Adipose tissue (tissue), 3 donors: ENCODE data around the gene OPCML. TPM values are rescaled to one million over a fixed set of nuclear protein-coding genes. Genes with fewer than 3 reads are reported as not detected.

ENCODE experiments used
- H3K27ac ChIP-seq: one replicate; pipeline ENCODE4 v1.5.1; 2013; ENCODE audit warnings: low read depth, low read length
- WGBS, 3 donors: extraction: QIAGEN DNeasy Blood & Tissue Kit; methylation state at CpG; one replicate each; pipeline ENCODE4 v1.1.7; 2013; 5-methylcytosine and 5-hydroxymethylcytosine counted together
- polyA plus RNA-seq, 3 donors: library from polyadenylated mRNA; stranded (reverse); fragments of 200-250 nt; gene quantifications; one replicate each; pipeline ENCODE4 v1.2.3, GENCODE V29; 2013
- donor health status: healthy with polysubstance abuse.
- donor health status: Bipolar disorder and iron deficiency.
- donor health status: healthy.

Gene OPCML
- polyA plus RNA-seq, 3 donors, result 0.01 to 0.04 TPM; not detected in 1

DNA sequence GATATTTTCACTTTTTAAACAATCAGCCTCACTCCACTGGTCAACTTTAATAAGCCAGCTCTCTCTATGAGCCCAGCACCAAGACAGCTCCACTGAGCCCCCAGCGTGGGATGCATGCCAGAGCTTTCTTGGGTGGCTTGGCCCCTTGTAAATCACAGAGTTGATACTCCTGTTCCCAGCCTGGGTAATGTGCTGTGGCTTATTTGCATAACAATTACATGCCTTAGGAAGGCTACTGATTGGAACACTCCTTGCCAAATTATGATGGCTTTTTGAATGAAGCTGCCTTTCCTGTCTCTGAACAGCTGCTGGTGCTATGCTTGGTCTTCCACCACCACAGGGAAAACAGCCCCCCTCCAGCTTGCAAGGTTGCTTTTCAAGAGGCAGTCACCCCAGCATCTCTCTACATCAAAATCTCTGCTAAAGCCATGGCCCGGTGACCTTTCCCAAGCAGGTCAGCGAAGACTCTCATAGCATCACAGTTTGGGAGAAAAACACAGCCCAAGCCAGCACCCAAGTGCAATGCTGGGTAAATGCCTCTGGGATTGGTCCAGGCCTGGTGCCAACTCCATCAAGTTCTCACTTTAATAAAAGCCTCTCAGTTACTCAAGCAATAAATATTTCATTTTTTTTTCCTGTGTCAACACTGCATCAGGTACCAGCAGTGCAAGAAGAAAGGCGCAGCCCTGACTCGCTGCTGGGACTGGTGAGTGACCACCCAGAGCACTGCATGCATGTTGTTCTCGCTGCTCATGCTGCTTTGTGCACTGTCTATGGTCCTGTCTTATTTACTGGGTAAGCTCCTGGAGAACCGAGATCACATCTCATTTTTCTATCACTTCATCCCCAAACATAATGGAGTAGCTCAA, 549.3 kb downstream of the OPCML start:
- no peak overlapping the region for H3K27ac ChIP-seq
- 72 to 85% (median 78%) methylated on average over 7 of the region's 7 CpGs for WGBS, 3 donors

DNA sequence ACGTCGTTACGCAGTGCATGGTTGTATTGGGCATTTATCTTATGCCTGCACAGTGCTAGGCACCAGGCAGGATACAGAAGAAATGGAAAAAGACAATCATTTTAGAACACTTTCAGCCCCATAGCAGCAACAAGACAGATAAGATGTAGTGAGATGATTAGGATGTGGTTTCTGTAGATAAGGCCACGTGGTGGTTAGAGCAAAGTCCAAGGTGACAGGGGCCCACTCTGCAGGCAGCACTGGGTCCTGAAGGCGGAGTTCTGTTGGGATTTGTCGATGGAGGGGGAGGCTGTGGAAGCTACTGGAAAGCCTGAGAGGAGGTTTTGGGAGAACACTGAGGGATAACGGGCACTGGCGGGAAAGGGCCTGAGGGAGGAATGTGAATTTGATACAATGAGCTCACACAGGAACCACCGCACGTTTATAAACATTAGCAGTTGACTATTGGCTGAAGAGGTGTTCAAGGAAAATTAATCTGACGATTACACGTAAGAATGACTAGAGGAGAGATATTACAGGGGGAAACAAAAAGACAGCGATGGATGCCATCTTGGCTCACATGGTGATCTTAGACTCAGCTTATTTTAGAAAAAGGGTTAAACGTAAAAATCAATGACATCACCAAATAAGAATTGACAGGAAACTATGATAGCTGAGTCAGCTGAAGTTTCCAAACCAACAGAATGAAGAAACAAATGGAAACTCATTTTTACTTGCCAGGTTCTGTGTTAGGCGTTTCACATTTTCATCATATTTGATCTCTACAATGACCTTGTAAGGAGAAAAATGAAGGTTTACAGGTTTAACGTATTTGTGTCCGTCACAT, 551.0 kb downstream of the OPCML start:
- no peak overlapping the region for H3K27ac ChIP-seq
- WGBS, 3 donors, result 70 to 82% (median 74%) methylated on average over 17 of the region's 17 CpGs

DNA sequence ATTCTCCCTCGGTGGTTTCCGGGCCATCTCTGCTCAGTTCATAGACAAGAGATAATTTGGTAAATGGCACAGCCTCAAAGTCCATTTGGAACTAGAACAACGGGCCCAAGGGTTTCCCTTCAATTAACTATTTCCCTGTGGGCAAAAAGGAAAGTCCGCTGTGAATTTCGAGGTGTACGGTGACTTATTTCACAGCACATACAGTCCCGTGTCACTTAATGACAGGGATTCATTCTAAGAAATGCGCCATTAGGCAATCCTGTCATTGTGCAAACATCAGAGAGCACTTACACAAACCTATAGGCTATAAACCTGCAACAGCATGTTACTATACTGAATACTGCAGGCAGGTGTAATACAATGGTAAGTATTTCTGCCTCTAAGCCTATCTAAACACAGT, 551.6 kb downstream of the OPCML start:
- H3K27ac ChIP-seq, result no peak overlapping the region
- WGBS, 3 donors, result 72 to 87% (median 81%) methylated on average over 8 of the region's 8 CpGs

DNA sequence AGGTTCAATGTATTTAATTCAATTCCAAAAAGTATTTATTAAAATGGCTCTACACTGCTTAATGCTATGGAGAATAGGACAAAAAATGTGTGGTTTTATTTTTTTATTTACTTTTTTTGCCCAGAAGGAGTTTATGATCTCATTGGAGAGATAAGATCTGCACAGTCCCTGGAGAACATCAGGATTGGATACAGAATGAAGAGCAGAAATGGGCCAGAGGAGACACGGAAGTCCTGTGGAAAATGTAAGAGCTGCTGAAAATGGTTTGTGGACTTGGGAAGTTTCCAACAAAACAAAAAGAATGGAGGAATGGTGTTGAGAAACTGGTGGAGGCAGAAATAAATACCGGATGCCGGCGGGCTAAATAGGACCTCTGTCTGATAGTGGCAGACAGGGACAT, 554.6 kb downstream of the OPCML start:
- no peak overlapping the region for H3K27ac ChIP-seq
- 82 to 84% (median 83%) methylated on average over 4 of the region's 4 CpGs for WGBS, 3 donors

DNA sequence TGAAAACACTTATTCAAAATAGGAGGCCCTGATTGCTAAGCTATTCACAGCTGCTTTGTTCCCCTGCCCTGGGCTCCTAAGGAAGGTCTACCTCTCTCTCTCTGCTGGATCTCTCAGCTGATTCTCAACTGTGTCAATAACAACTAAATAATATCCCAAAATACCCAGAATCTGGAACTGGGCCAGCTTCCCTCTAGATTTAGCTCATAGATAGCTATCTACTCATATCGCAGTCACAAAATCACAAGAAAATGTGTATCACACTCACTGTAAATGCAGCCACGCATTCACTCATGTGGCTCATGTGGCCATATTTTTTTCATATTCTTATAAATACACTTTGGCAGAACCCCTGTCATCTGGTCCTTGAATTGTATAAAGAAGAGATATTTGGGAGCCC, 555.1 kb downstream of the OPCML start:
- WGBS, 3 donors, result 85 to 88% (median 86%) methylated on average over 2 of the region's 2 CpGs
- H3K27ac ChIP-seq, result no peak overlapping the region

DNA sequence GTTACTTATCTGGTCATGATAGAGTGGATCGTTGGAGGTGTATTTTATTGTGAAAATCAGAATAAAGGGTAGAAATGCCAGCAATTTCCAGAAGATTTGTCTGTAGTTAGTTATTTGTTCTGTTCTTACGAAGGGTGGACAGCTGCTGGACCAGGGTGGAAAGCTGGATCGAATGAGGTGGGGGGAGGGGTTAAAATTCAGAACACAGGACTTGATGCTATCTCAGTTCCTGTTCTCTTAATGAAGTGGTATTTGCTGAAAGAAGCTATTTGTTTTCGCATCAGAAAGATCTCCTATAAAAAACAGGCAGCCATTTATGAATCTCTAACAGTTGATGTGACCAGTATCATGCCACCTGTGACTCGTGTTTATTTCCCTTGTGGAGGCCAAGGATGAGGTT, 556.2 kb downstream of the OPCML start:
- no peak overlapping the region for H3K27ac ChIP-seq
- 71 to 79% (median 78%) methylated on average over 5 of the region's 5 CpGs for WGBS, 3 donors

DNA sequence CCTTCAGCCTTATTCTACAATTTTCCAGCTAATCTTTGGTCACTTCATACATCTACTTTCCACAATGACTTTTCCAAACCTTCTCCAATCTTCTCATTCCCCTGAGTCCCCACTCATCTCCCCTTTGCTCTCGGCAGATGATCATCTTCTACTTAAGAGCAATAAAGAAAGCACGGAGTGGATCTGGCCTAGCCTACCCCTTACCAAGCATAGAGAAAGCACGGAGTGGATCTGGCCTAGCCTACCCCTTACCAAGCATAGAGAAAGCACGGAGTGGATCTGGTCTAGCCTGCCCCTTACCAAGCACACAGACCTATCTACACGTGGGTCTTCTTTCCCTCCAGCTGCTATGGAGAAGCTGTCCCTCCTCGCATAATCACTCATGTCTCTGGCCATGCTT, 558.6 kb downstream of the OPCML start:
- WGBS, 3 donors, result 55 to 67% (median 67%) methylated on average over 6 of the region's 6 CpGs
- no peak overlapping the region for H3K27ac ChIP-seq

DNA sequence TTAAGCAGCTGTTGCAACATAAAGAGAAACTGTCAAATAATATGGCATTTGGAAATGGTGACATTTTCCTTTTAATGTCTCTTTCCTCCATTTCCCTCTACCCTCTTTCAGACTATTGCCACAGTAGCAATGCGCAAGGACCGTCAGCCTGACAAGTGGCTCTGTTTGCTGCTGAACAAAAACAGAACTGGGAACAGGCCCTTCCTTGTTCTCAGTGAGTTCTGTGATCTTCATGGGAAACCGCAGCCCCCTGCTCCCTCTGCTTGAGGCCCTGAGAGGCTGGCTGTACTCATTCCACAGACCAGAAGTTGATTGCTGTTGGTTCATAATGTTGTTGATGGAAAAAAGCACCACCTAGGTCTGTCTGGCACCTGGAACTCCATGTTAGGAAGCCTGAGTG, 559.7 kb downstream of the OPCML start:
- H3K27ac ChIP-seq, result no peak overlapping the region
- 46 to 81% (median 75%) methylated on average over 3 of the region's 3 CpGs for WGBS, 3 donors

DNA sequence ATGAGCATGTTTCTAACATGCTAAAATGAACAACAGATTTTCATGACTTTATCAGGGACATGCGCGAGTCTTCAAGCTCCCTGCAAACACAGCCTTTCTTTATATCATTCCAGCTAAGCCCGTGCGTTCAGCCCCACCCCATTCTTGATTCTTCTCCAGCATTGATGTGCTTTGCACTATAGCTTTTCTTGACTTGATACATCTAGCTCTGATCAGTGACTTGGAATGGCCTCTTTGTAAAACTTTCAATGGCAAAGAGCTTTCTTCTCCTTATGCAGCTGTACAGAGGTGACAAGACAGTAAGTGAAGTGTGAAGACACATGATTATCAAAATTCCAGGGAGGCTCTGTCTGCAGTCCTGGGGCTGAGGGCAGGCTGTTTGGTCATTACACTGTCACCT, 561.0 kb downstream of the OPCML start:
- WGBS, 3 donors, result 43 to 77% (median 76%) methylated on average over 4 of the region's 4 CpGs
- no peak overlapping the region for H3K27ac ChIP-seq

DNA sequence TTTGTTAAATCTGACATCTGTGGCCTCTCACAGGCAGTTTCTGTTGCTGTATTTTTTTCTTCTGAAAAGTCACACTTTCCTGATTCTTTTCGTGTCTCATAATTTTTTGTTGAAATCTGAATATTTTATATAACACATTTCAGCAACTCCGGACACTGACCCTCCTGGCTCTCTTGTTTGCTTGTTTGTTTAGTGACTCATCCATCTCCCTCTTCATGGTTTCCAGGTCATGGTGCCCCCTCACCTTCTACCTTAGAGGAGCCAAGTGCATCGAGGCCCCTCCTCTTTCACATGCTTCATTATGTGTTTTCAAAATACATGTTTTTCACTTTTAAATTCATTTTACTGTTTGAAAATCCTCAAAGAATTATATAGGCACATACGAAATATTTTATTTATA, 562.4 kb downstream of the OPCML start:
- H3K27ac ChIP-seq, result no peak overlapping the region
- WGBS, 3 donors, result 62 to 86% (median 78%) methylated on average over 4 of the region's 4 CpGs

DNA sequence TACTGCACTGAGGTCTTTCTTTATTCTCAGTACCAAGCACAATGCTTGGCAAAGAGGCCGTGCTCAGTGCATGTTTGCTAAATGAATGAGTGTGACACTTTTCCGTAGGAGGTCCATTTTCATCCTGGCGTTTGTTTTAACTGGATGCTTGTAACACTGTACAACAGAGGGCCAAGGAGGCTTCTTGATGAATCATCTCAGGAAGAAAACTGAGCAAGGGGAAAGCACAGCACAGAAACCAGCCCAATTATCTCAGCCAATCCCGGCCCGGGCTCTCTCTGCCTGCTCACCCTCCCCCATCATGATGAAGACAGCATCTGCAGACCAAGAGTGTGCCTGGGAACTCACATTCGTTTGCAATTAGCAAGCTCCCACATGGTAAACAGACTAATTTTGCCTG, 570.3 kb downstream of the OPCML start:
- 31 to 40% (median 35%) methylated on average over 6 of the region's 6 CpGs for WGBS, 3 donors
- no peak overlapping the region for H3K27ac ChIP-seq

DNA sequence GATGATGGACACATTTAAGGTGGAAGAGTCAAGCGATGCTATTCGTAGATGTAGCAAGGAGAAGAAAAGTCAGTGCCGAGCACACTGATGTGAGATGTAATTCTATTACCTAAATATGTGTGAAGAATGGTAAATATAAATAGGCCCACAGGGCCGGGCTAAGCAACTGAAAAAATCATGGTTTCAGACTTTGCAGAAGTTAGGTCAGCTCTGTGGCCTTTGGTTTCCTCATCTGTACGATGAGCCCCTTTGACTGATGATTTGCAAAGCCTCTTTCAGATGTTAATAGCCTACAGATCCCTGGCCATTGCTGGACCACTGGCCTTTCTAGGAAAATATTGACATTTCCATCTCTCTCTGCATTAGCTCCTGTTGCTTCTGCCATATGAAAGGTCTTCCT, 570.8 kb downstream of the OPCML start:
- 73 to 83% (median 82%) methylated on average over 5 of the region's 5 CpGs for WGBS, 3 donors
- H3K27ac ChIP-seq, result no peak overlapping the region

DNA sequence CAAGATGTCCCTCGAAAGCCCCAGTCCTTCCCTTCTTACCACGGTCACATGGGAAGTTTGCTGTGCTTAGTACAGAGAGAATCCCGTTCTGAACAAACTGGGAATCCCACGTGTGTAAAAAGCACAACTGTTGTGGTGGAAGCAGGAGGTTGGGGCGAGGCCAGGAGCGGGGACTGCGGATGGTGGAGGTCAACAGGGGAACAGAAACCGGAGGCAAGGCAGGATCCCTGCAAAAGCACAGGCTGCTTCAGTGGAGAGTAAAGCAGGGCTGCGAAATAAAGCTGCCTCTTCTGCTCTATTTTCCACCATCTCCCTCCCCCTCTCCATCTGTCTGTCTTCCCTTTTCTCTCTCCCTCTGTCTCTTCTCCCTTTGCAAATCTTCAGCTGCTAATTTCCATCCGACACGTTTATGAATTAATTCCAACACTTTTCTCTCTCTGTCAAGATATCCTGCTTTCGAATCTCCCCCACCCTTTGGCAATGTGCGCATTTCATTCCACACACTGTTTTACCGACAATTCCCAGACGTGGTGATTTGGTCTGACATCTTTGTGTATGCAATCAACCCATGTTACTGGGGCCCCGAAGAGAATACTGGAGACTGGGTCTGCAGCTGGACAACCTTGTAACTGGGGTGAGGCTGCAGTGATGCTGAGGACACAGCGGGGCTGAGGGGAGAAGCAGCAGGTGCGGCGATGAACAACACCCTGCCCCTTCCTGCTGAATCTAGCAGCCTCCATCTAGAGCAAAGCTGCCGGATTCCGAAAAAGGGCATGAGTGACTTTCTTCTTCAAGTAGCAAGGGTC, 571.8 kb downstream of the OPCML start:
- 47 to 55% (median 54%) methylated on average over 21 of the region's 21 CpGs for WGBS, 3 donors
- no peak overlapping the region for H3K27ac ChIP-seq

DNA sequence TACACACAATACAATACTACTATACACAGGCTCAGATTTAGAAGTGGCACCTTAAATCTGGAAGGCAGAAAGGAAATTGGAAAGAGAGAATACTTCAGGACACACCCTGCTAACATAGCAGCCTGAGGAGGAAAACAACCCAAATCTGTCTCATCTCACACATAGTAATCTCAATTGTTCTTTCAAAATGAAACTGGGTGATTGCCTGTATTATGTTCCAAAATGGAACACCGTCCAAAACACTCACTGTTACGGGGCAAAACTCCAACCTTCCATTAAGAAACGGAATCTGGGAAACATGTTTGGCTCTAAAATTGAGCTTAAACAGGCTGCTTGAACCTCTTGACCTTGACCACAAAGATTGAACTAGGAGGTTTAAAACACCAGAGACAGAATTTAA, 572.6 kb downstream of the OPCML start:
- WGBS, 3 donors, result 46 to 53% (median 46%) methylated on average over 3 of the region's 3 CpGs
- no peak overlapping the region for H3K27ac ChIP-seq

DNA sequence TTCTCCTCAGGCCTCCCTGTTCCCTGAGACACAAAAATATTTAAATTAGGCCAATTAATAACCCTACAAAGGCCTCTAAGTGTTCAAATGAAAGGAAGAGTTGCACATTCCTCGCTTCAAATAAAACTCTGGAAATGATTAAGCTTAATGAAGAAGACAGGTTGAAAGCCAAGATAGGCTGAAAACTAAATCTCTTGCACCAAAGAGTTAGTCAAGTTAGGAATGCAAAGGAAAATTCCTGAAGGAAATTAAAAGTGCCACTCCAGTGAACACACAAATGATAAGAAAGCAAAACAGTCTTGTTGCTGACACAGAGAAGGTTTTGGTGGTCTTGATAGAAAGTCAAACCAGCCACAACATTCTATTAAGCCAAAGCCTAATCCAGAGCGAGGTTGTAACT, 574.4 kb downstream of the OPCML start:
- 41 to 84% (median 83%) methylated on average over 2 of the region's 2 CpGs for WGBS, 3 donors

DNA sequence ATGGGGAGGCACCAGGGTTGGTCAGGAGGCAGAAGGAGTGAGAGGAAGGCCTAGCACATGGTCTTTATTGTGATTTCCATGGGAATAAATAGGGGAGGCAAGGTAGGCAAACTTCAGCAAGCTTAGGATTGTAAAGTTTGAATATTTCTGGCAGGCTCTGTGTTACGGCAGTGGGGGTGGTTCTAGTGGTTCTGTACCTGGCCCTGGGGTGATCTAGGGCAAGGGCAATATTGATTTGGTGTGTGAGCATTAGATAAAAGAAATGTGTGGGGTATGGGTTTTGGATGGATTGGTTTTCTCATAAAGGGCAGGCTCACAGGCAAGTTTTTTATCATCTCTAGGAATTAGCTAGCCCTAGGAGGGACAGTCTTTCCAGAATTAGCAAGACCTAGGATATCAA, 584.0 kb downstream of the OPCML start:
- no peak overlapping the region for H3K27ac ChIP-seq
- 71 to 97% (median 96%) methylated on average over 1 of the region's 1 CpG for WGBS, 3 donors

More for the DNA sequence above, 574.4 kb downstream of the OPCML start:
- H3K27ac ChIP-seq, result no peak overlapping the region

DNA sequence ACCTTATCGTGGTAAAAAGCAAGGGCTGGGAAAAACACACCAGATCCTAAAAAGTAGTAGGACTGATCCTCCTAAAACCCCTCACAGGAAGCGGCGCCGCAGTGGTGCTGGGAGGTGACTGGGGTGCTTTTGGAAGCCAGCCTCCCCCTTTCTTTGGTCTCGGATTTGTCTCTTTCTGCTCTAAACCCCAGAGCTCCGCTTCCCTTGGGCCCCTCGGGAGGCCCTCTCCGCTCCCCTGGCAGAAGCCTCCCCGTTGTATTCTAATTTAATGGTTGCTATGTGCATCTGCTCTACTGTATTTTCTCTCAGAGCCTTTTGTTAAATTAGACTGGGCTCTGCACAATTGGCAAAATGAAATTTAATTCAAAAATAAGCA, 587.7 kb downstream of the OPCML start:
- WGBS, 3 donors, result 33 to 39% (median 37%) methylated on average over 9 of the region's 9 CpGs
- H3K27ac ChIP-seq, result no peak overlapping the region

DNA sequence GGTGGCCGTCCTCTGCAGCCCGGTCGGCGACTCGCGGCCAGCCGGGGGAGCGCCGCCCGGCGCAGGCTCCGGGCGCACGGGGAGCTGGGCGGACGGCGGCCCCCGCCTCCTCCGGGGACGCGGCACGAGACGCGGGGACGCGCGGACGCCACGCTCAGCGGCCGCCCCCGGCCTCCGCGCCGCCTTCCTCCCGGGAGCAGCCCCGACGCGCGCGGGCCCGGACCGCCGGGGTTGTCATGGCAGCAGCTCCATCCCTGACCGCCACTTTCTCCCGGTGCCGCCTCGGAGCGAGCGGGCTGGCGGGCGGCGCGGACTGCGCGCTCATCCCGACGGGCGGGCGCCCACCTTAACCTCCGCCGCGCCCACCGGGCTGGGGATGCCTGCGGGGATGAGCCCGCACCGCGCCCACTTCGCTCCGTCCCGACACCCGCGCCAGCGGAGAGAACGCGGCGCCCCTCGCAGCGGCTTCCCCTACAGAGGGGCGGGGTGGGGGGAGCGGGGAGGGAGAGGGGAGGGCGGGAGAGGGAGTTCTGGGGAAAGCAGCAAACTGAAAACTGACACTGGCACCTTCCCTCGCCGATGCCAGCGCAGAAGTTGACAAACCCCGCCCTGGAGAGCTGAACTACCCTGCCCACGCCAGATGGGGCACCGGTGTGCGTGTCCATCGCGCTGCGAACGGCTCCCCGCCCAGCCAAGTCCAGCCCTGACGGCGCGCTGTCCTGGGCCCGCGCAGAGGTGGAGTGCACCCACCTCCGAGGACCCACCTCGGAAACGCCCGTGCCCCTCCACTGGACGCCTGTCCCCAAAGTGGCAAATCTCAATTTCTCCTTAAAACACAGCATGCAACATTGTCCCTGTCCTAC, 588.4 kb downstream of the OPCML start:
- WGBS, 3 donors, result 2 to 3% (median 3%) methylated on average over 40 to 103 of the region's 104 CpGs

More for the DNA sequence above, 588.4 kb downstream of the OPCML start:
- H3K27ac ChIP-seq, result no peak overlapping the region
